Measurements from ENCODE around the gene EN1. TPM values are rescaled to one million over a fixed set of nuclear protein-coding genes. Genes with fewer than 3 reads are reported as not detected.

The EN1 gene
- total RNA-seq, 4 donors from 2014 or later = not detected

- intact Hi-C loops (cut with DNase I; ENCODE audit: low total_unique reads) = loop anchor here (10.0 kb wide), 1 partner anchor 413 kb away; no protein-coding TSS in a partner anchor
- TF ChIP-seq CTCF (IDR thresholded peaks at IDR 0.05) = peak; percentile 34 to 53 (median 45)
- TF ChIP-seq POLR2A (IDR thresholded peaks at IDR 0.05) = no peak
- H3K27me3 ChIP-seq = no peaks in the 10 kb centered on the region
- DNase-seq = no peak
- H3K9me3 ChIP-seq = no peaks in the 10 kb centered on the region
- no peaks in the 10 kb centered on the region for H3K4me1 ChIP-seq
- H3K27ac ChIP-seq = no peak overlapping the region
- no peaks in the 10 kb centered on the region for H3K36me3 ChIP-seq
- H3K4me3 ChIP-seq = no peak overlapping the region
Measured at GRCh38 chr2:118881490-118882129, 34.2 kb upstream of the EN1 start.

GRCh38 chr2:118880501-118880900 is 33.1 kb upstream of the EN1 start:
- H3K36me3 ChIP-seq = no peaks in the 10 kb centered on the region
- no peak overlapping the region for H3K4me3 ChIP-seq
- TF ChIP-seq CTCF (IDR thresholded peaks at IDR 0.05) = no peak
- TF ChIP-seq POLR2A (IDR thresholded peaks at IDR 0.05) = no peak
- H3K4me1 ChIP-seq = no peaks in the 10 kb centered on the region
- intact Hi-C loops (cut with DNase I; ENCODE audit: low total_unique reads) = loop anchor here (10.0 kb wide), 1 partner anchor 414 kb away; no protein-coding TSS in a partner anchor
- H3K9me3 ChIP-seq = no peaks in the 10 kb centered on the region
- DNase-seq = no peak
- H3K27ac ChIP-seq = no peak overlapping the region
- no peaks in the 10 kb centered on the region for H3K27me3 ChIP-seq

GRCh38 chr2:118878531-118879149 is 31.2 kb upstream of the EN1 start:
- Histone ChIP-seq H3K4me1 (no peaks in the 10 kb centered on the region), H3K36me3 (no peaks in the 10 kb centered on the region), H3K27me3 (no peaks in the 10 kb centered on the region), H3K9me3 (no peaks in the 10 kb centered on the region), H3K4me3 (no peak overlapping the region), H3K27ac (no peak overlapping the region)
- no peak for DNase-seq
- TF ChIP-seq CTCF (IDR thresholded peaks at IDR 0.05) (no peak), POLR2A (IDR thresholded peaks at IDR 0.05) (no peak)
- intact Hi-C loops (cut with DNase I; ENCODE audit: low total_unique reads) = no loop called here

GRCh38 chr2:118875318-118875717 is 27.9 kb upstream of the EN1 start:
- H3K4me1 ChIP-seq = no peaks in the 10 kb centered on the region
- H3K27me3 ChIP-seq = no peaks in the 10 kb centered on the region
- H3K36me3 ChIP-seq = no peaks in the 10 kb centered on the region
- no peak overlapping the region for H3K27ac ChIP-seq
- intact Hi-C loops (cut with DNase I; ENCODE audit: low total_unique reads) = no loop called here
- H3K9me3 ChIP-seq = no peaks in the 10 kb centered on the region
- H3K4me3 ChIP-seq = no peak overlapping the region
- no peak for TF ChIP-seq CTCF (IDR thresholded peaks at IDR 0.05)
- TF ChIP-seq POLR2A (IDR thresholded peaks at IDR 0.05) = no peak
- no peak for DNase-seq

GRCh38 chr2:118874324-118874723 is 26.9 kb upstream of the EN1 start:
- Histone ChIP-seq H3K36me3 (no peaks in the 10 kb centered on the region), H3K27me3 (no peaks in the 10 kb centered on the region), H3K4me1 (no peaks in the 10 kb centered on the region), H3K9me3 (no peaks in the 10 kb centered on the region), H3K27ac (no peak overlapping the region), H3K4me3 (no peak overlapping the region)
- intact Hi-C loops (cut with DNase I; ENCODE audit: low total_unique reads) = no loop called here
- no peak for DNase-seq
- no peak for TF ChIP-seq POLR2A (IDR thresholded peaks at IDR 0.05)
- TF ChIP-seq CTCF (IDR thresholded peaks at IDR 0.05) = no peak
